ENCODE measurements around the gene LMO4.

DNA sequence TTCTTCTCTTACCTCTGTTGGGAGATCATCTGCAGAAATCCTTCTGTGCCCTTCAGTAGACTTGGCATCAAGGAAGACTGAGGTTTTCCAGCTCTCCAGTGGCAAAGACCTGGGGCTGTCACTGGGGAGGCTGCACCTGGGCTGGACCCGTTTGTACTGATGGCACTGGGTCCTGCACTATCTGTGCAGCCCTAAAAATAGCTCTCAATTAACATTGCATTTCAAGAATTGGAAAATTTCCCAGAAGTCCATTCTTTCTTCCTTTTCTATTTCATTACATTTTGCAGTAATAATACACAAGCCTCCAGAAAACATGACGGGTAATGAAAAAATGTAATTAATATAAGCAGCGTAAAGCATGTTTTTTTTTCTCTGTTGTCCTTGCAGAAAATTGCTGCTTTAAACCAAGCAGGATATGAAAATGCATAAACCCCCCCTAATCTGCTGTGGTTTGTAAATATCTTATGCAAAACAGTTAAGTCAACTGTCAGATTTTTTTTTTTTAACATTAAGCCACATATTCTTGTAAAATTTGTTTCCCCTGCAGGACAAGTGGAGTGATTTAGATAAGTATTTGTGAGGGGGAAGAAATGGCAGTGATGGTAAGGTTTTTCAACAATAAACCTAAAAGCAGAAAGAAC is 64.9 kb downstream of the LMO4 start:
- TF ChIP-seq, protein P1, sequence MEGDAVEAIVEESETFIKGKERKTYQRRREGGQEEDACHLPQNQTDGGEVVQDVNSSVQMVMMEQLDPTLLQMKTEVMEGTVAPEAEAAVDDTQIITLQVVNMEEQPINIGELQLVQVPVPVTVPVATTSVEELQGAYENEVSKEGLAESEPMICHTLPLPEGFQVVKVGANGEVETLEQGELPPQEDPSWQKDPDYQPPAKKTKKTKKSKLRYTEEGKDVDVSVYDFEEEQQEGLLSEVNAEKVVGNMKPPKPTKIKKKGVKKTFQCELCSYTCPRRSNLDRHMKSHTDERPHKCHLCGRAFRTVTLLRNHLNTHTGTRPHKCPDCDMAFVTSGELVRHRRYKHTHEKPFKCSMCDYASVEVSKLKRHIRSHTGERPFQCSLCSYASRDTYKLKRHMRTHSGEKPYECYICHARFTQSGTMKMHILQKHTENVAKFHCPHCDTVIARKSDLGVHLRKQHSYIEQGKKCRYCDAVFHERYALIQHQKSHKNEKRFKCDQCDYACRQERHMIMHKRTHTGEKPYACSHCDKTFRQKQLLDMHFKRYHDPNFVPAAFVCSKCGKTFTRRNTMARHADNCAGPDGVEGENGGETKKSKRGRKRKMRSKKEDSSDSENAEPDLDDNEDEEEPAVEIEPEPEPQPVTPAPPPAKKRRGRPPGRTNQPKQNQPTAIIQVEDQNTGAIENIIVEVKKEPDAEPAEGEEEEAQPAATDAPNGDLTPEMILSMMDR (IDR thresholded peaks at IDR 0.05 in 2 of 3, conservative IDR thresholded peaks at IDR 0.05 in 1 of 3; ENCODE audit: borderline replicate concordance in 1 of 3, insufficient read depth in 1 of 3, low read depth in 2 of 3, low read length in 2 of 3) = no peak
- TF ChIP-seq SRF (IDR thresholded peaks at IDR 0.05; ENCODE audit: low read depth) (no peak), FOSL1 (IDR thresholded peaks at IDR 0.05; ENCODE audit: low read depth) (no peak), RAD21 (IDR thresholded peaks at IDR 0.05; ENCODE audit: low read depth) (no peak), POLR2AphosphoS5 (IDR thresholded peaks at IDR 0.05; ENCODE audit: low read depth, low read length) (no peak)
